Upper lobe of left lung (tissue), 6 donors: ENCODE data around the gene PHLDA1. TPM values are rescaled to one million over a fixed set of nuclear protein-coding genes. Genes with fewer than 3 reads are reported as not detected.

Experiments used
- ATAC-seq, 2 donors: fragments of 200-7000 bp; cut with Tn5 transposase; one replicate each; pipeline ENCODE4 v1.9.1; 2022; ENCODE audit warnings: mild to moderate bottlenecking in 2 of 2, moderate library complexity in 2 of 2; ENCODE audit not compliant: low FRiP score in 2 of 2
- DNase-seq, 2 donors: peaks; one replicate each; pipeline ENCODE4 v3.0.0-alpha.2; 2019 to 2020
- H3K27ac ChIP-seq, 4 donors: fragments of 200-600 bp; sonication (generic); one replicate each; pipeline ENCODE4 v1.5.1; 2016 to 2019
- H3K27me3 ChIP-seq, 4 donors: fragments of 200-600 bp; sonication (generic); one replicate each; pipeline ENCODE4 v1.5.1; 2017 to 2019
- H3K36me3 ChIP-seq, 4 donors: fragments of 200-600 bp; sonication (generic); one replicate each; pipeline ENCODE4 v1.5.1; 2016 to 2019
- H3K4me1 ChIP-seq, 4 donors: fragments of 200-600 bp; sonication (generic); one replicate each; pipeline ENCODE4 v1.5.1; 2018 to 2019
- H3K4me3 ChIP-seq, 4 donors: fragments of 200-600 bp; sonication (generic); one replicate each; pipeline ENCODE4 v1.5.1; 2017 to 2019; ENCODE audit warnings: mild to moderate bottlenecking in 2 of 4, moderate library complexity in 1 of 4
- H3K9me3 ChIP-seq, 4 donors: fragments of 200-600 bp; sonication (generic); one replicate each; pipeline ENCODE4 v1.5.1; 2018 to 2019
- EP300 ChIP-seq, 4 donors: sonication (generic); formaldehyde crosslinking; IDR thresholded peaks; one replicate each; pipeline ENCODE4 v1.5.1; 2017; ENCODE audit warnings: antibody characterized with exemption in 4 of 4, control low read depth in 2 of 4
- POLR2A ChIP-seq, 4 donors: fragments of 450-650 bp; IDR thresholded peaks; one replicate each; pipeline ENCODE4 v1.5.1; 2016 to 2017; ENCODE audit warnings: antibody characterized with exemption in 4 of 4, mild to moderate bottlenecking in 2 of 4
- POLR2AphosphoS5 ChIP-seq, 2 donors: sonication (generic); formaldehyde crosslinking; IDR thresholded peaks; one replicate each; pipeline ENCODE4 v1.5.1; 2017; ENCODE audit warnings: antibody characterized with exemption in 2 of 2
- WGBS, 2 donors: methylation state at CpG; one replicate each; pipeline ENCODE4 v1.1.5; 2017 to 2018; 5-methylcytosine and 5-hydroxymethylcytosine counted together
- total RNA-seq, 6 donors: library from RNA; depleted of rRNA in 4 of 6; stranded (reverse); fragments of >200 nt in 4 of 6; gene quantifications; one replicate each; pipeline versions ENCODE4 v1.1.0 to v1.2.1, GENCODE V29; 2016 to 2021
- TF ChIP-seq, protein P1 (sequence below), 6 experiments: fragments of 450-650 bp in 4 of 6; fragments of 200-600 bp in 2 of 6; sonication (generic) in 2 of 6; IDR thresholded peaks; one replicate each; pipeline ENCODE4 v1.5.1; 2016 to 2019; ENCODE audit warnings: antibody characterized with exemption in 6 of 6
- donor health status: DM: no; HTN: no; CAD: no; lungs with moderate emphysema.
- donor health status: DM: no; HTN: yes; CAD: no; lungs with severe emphysema.

The PHLDA1 gene
- total RNA-seq = 10 to 100 TPM in 5 of 6 donors, 1 to 10 TPM in 1; 5.2 to 31.2 (median 14.0) TPM

DNA sequence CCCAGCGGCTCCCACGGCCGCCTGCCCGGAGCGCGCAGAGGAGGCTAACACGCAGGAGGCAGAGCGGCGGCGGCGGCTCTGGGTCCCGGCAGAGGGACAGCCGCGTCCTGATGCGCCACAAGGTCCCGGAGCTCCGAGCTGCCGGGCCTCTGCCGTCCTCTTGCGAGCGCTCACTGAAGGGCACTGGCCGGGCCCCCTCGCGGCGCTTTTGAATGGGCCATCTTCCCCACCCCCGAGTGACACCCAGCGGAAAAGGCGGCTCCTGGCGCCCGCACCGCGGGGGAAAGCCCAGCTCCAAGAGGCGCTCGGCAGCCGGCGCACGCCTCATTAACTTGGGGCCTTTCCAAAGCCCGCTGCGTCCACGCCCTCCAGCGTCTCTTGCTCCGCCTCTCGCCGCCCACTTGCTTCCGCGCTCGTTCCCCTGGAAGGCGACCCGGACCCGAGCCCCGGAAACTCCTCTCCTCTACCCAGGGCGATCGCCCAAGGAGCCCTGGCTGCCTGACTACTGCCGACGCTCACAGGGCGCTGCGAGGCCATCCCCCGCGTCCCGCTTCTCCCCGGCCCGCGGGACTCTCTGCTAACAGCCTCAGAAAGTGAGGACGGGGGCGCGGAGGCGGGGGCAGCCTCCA lies at the start of gene PHLDA1:
PHLDA1 (minus strand) TSS at position 363 of the 629 bp plus-strand sequence.
- WGBS, 2 donors = 0% methylated on average over 38 of the region's 67 CpGs; no CpG with 5 or more reads in 1 of the 2 donors
- no peaks in the 10 kb centered on the region for H3K9me3 ChIP-seq
- H3K27ac ChIP-seq = peak within 1 kb of the TSS; percentile 94 to 99 (median 98)
- no peaks in the 10 kb centered on the region for H3K27me3 ChIP-seq
- ATAC-seq (peak; percentile 94), DNase-seq (peak; percentile 93 to 98)
- H3K4me3 ChIP-seq = peak within 1 kb of the TSS; percentile 66 to 93 (median 71)
- H3K4me1 ChIP-seq = peaks cover 11 to 55% (median 28%) of the 10 kb centered on the region in 4 donors
- TF ChIP-seq POLR2AphosphoS5 (IDR thresholded peaks at IDR 0.05) (peak; percentile 80 to 85), EP300 (IDR thresholded peaks at IDR 0.05) (peak in 1 of 4 donors; percentile 34), POLR2A (IDR thresholded peaks at IDR 0.05) (peak in 3 of 4 donors; percentile 72 to 93 (median 85))
- TF ChIP-seq, protein P1, sequence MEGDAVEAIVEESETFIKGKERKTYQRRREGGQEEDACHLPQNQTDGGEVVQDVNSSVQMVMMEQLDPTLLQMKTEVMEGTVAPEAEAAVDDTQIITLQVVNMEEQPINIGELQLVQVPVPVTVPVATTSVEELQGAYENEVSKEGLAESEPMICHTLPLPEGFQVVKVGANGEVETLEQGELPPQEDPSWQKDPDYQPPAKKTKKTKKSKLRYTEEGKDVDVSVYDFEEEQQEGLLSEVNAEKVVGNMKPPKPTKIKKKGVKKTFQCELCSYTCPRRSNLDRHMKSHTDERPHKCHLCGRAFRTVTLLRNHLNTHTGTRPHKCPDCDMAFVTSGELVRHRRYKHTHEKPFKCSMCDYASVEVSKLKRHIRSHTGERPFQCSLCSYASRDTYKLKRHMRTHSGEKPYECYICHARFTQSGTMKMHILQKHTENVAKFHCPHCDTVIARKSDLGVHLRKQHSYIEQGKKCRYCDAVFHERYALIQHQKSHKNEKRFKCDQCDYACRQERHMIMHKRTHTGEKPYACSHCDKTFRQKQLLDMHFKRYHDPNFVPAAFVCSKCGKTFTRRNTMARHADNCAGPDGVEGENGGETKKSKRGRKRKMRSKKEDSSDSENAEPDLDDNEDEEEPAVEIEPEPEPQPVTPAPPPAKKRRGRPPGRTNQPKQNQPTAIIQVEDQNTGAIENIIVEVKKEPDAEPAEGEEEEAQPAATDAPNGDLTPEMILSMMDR (IDR thresholded peaks at IDR 0.05) = peak; percentile 60 to 90 (median 80)
- H3K36me3 ChIP-seq = peaks cover 0 to 5% (median 0%) of the 10 kb centered on the region in 4 donors

GRCh38 chr12:76080729-76081415 lies 49.3 kb upstream of the PHLDA1 start:
- H3K36me3 ChIP-seq = peaks cover 0 to 4% (median 0%) of the 10 kb centered on the region in 4 donors
- DNase-seq (no peak), ATAC-seq (no peak)
- no peak overlapping the region for H3K27ac ChIP-seq
- no peak overlapping the region for H3K4me3 ChIP-seq
- no peaks in the 10 kb centered on the region for H3K27me3 ChIP-seq
- peaks cover 0 to 7% (median 2%) of the 10 kb centered on the region in 4 donors for H3K9me3 ChIP-seq
- peaks cover 12 to 45% (median 14%) of the 10 kb centered on the region in 4 donors for H3K4me1 ChIP-seq
- TF ChIP-seq POLR2AphosphoS5 (IDR thresholded peaks at IDR 0.05) (no peak), POLR2A (IDR thresholded peaks at IDR 0.05) (no peak), EP300 (IDR thresholded peaks at IDR 0.05) (no peak)
- TF ChIP-seq, protein P1 (IDR thresholded peaks at IDR 0.05) = no peak
- WGBS, 2 donors = 74 to 75% methylated on average over 6 of the region's 6 CpGs

- Histone ChIP-seq H3K9me3 (peaks cover 0 to 7% (median 2%) of the 10 kb centered on the region in 4 donors), H3K36me3 (peaks cover 0 to 4% (median 0%) of the 10 kb centered on the region in 4 donors), H3K27ac (no peak overlapping the region), H3K4me1 (peaks cover 6 to 42% (median 8%) of the 10 kb centered on the region in 4 donors), H3K4me3 (no peak overlapping the region), H3K27me3 (no peaks in the 10 kb centered on the region)
- 78 to 79% methylated on average over 2 of the region's 2 CpGs for WGBS, 2 donors
- ATAC-seq = no peak
- TF ChIP-seq EP300 (IDR thresholded peaks at IDR 0.05) (no peak), POLR2A (IDR thresholded peaks at IDR 0.05) (no peak), POLR2AphosphoS5 (IDR thresholded peaks at IDR 0.05) (no peak)
- TF ChIP-seq, protein P1 (IDR thresholded peaks at IDR 0.05) = no peak
- no peak for DNase-seq
Measured at GRCh38 chr12:76080017-76080728, 48.6 kb upstream of the PHLDA1 start.

- H3K4me1 ChIP-seq = peaks cover 4 to 40% (median 8%) of the 10 kb centered on the region in 4 donors
Measured at GRCh38 chr12:76078748-76079147, 47.2 kb upstream of the PHLDA1 start.

More at GRCh38 chr12:76078748-76079147, 47.2 kb upstream of the PHLDA1 start:
- Histone ChIP-seq H3K27ac (no peak overlapping the region), H3K9me3 (peaks cover 0 to 7% (median 2%) of the 10 kb centered on the region in 4 donors), H3K4me3 (no peak overlapping the region), H3K27me3 (no peaks in the 10 kb centered on the region), H3K36me3 (peaks cover 0 to 5% (median 0%) of the 10 kb centered on the region in 4 donors)
- ATAC-seq (no peak), DNase-seq (no peak)
- 88 to 95% methylated on average over 2 of the region's 2 CpGs for WGBS, 2 donors
- TF ChIP-seq POLR2A (IDR thresholded peaks at IDR 0.05) = no peak
- no peak for TF ChIP-seq EP300 (IDR thresholded peaks at IDR 0.05)
- TF ChIP-seq, protein P1 (IDR thresholded peaks at IDR 0.05) = no peak
- no peak for TF ChIP-seq POLR2AphosphoS5 (IDR thresholded peaks at IDR 0.05)
